Loucy (cell line): Measurements from ENCODE around the gene NHLRC4.

Experiments used
- H2AFZ ChIP-seq: fragments of 200-600 bp; sonication (generic); 2 replicates; pipeline ENCODE4 v1.6.0; 2016; ENCODE audit warnings: antibody characterized with exemption, mild to moderate bottlenecking, low read length, moderate library complexity
- H3F3A ChIP-seq: fragments of 200-600 bp; 2 replicates; pipeline ENCODE4 v1.6.0; 2016; ENCODE audit warnings: antibody characterized with exemption, low read depth, mild to moderate bottlenecking
- H3K27me3 ChIP-seq: fragments of 200-600 bp; sonication (generic); 2 replicates; pipeline ENCODE4 v1.6.1; 2014; ENCODE audit warnings: low read length, mild to moderate bottlenecking; ENCODE audit not compliant: insufficient read depth, poor library complexity, severe bottlenecking
- H3K36me3 ChIP-seq: fragments of 200-600 bp; sonication (generic); 2 replicates; pipeline ENCODE4 v1.6.1; 2016; ENCODE audit warnings: low read length; ENCODE audit not compliant: insufficient read depth
- H3K4me1 ChIP-seq: fragments of 200-600 bp; sonication (generic); 2 replicates; pipeline ENCODE4 v1.5.1; 2014; ENCODE audit warnings: low read length, mild to moderate bottlenecking; ENCODE audit not compliant: insufficient read depth, poor library complexity, severe bottlenecking
- H3K4me2 ChIP-seq: fragments of 200-600 bp; sonication (generic); 2 replicates; pipeline ENCODE4 v1.6.0; 2014; ENCODE audit warnings: antibody characterized with exemption, low read length, low read depth, mild to moderate bottlenecking; ENCODE audit not compliant: poor library complexity, severe bottlenecking
- H3K4me3 ChIP-seq: fragments of 200-600 bp; sonication (generic); 2 replicates; pipeline ENCODE4 v1.5.1; 2014; ENCODE audit warnings: low read length, mild to moderate bottlenecking, mixed read lengths; ENCODE audit not compliant: poor library complexity, severe bottlenecking
- H3K79me2 ChIP-seq: fragments of 200-600 bp; sonication (generic); 2 replicates; pipeline ENCODE4 v1.6.1; 2014; ENCODE audit warnings: low read length; ENCODE audit not compliant: insufficient read depth
- H3K9ac ChIP-seq: fragments of 200-600 bp; sonication (generic); 2 replicates; pipeline ENCODE4 v1.6.0; 2014; ENCODE audit warnings: mild to moderate bottlenecking, low read depth, low read length, moderate library complexity; ENCODE audit not compliant: poor library complexity, severe bottlenecking
- H3K9me2 ChIP-seq: fragments of 200-600 bp; sonication (generic); replicated peaks from 2 replicates; pipeline ENCODE4 v1.6.1; 2016; ENCODE audit warnings: low read depth, low read length, mixed read lengths
- H3K9me3 ChIP-seq: fragments of 200-600 bp; sonication (generic); 2 replicates; pipeline ENCODE4 v1.6.1; 2014; ENCODE audit warnings: mild to moderate bottlenecking, antibody characterized with exemption, low read length, low read depth; ENCODE audit not compliant: insufficient read depth
- H4K20me1 ChIP-seq: fragments of 200-600 bp; sonication (generic); 2 replicates; pipeline ENCODE4 v1.6.0; 2014; ENCODE audit warnings: antibody characterized with exemption, low read length, mild to moderate bottlenecking; ENCODE audit not compliant: insufficient read depth, poor library complexity, severe bottlenecking
- CTCF ChIP-seq: fragments of 200-600 bp; sonication (generic); conservative IDR thresholded peaks from 2 replicates; pipeline ENCODE4 v1.5.1; 2014; ENCODE audit warnings: mild to moderate bottlenecking, antibody characterized with exemption, low read length
- EZH2phosphoT487 ChIP-seq: fragments of 200-600 bp; IDR thresholded peaks from 2 replicates; pipeline ENCODE4 v1.6.1; 2018; ENCODE audit warnings: antibody characterized with exemption, mild to moderate bottlenecking, moderate library complexity, borderline replicate concordance

NHLRC4 gene

GRCh38 chr16:583470-583814, 16.6 kb downstream of the NHLRC4 start:
- no peaks in the 10 kb centered on the region for H3K9me2 ChIP-seq
- H3K9ac ChIP-seq, result no peak overlapping the region
- peaks cover 11% of the 10 kb centered on the region; the same call in 1 of the 2 replicates for H3K79me2 ChIP-seq
- H3F3A ChIP-seq, result no peaks in the 10 kb centered on the region
- TF ChIP-seq CTCF, result no peak
- no peak for TF ChIP-seq EZH2phosphoT487
- H3K4me2 ChIP-seq, result no peak overlapping the region
- no peaks in the 10 kb centered on the region for H3K36me3 ChIP-seq
- no peak overlapping the region for H3K4me3 ChIP-seq
- H3K27me3 ChIP-seq, result no peaks in the 10 kb centered on the region
- no peaks in the 10 kb centered on the region for H4K20me1 ChIP-seq
- no peaks in the 10 kb centered on the region for H3K9me3 ChIP-seq
- no peak overlapping the region for H2AFZ ChIP-seq
- H3K4me1 ChIP-seq, result no peaks in the 10 kb centered on the region

- Histone ChIP-seq H4K20me1 (no peaks in the 10 kb centered on the region), H3K36me3 (no peaks in the 10 kb centered on the region), H3K27me3 (no peaks in the 10 kb centered on the region), H3K9ac (no peak overlapping the region), H3K79me2 (peaks cover 11% of the 10 kb centered on the region; the same call in 1 of the 2 replicates), H3K9me2 (no peaks in the 10 kb centered on the region), H3K4me1 (no peaks in the 10 kb centered on the region), H2AFZ (no peak overlapping the region), H3K4me3 (no peak overlapping the region), H3F3A (no peaks in the 10 kb centered on the region), H3K4me2 (no peak overlapping the region), H3K9me3 (no peaks in the 10 kb centered on the region)
- TF ChIP-seq EZH2phosphoT487, result no peak
- no peak for TF ChIP-seq CTCF
These were observed 17.2 kb downstream of the NHLRC4 start for GRCh38 chr16:583815-584591.

- no peak overlapping the region for H3K9ac ChIP-seq
- H2AFZ ChIP-seq, result no peak overlapping the region
These were observed 18.5 kb downstream of the NHLRC4 start for GRCh38 chr16:585351-585750.

More at GRCh38 chr16:585351-585750, 18.5 kb downstream of the NHLRC4 start:
- Histone ChIP-seq H3K27me3 (no peaks in the 10 kb centered on the region), H4K20me1 (peaks cover 1% of the 10 kb centered on the region), H3K4me1 (no peaks in the 10 kb centered on the region), H3K79me2 (peaks cover 14% of the 10 kb centered on the region; the same call in 1 of the 2 replicates), H3K9me2 (no peaks in the 10 kb centered on the region), H3K36me3 (no peaks in the 10 kb centered on the region), H3K9me3 (no peaks in the 10 kb centered on the region), H3K4me2 (no peak overlapping the region), H3K4me3 (no peak overlapping the region), H3F3A (no peaks in the 10 kb centered on the region)
- TF ChIP-seq CTCF (no peak), EZH2phosphoT487 (no peak)
